Fibroblast of lung (primary cell): ENCODE data around the gene ATP2B2. TPM values are rescaled to one million over a fixed set of nuclear protein-coding genes. Genes with fewer than 3 reads are reported as not detected.

Source experiments
- DNase-seq, 2 donors: peaks; one replicate each; pipeline versions ENCODE4 v3.0.0 to v3.0.0-alpha.2; 2010; ENCODE audit warnings: low read depth in 2 of 2
- H2AFZ ChIP-seq: 2 replicates; pipeline ENCODE4 v1.5.1; 2012; ENCODE audit warnings: low read length, control low read depth, inconsistent platforms
- H3K27ac ChIP-seq: 2 replicates; pipeline ENCODE4 v1.5.1; 2011; ENCODE audit warnings: low read length, control low read depth; ENCODE audit not compliant: insufficient read depth
- H3K27me3 ChIP-seq: 2 replicates; pipeline ENCODE4 v1.5.1; 2011; ENCODE audit warnings: mild to moderate bottlenecking, low read length; ENCODE audit not compliant: control insufficient read depth, insufficient read depth
- H3K36me3 ChIP-seq: 2 replicates; pipeline ENCODE4 v1.5.1; 2011; ENCODE audit warnings: low read length; ENCODE audit not compliant: control insufficient read depth, insufficient read depth
- H3K4me1 ChIP-seq: 2 replicates; pipeline ENCODE4 v1.5.1; 2011; ENCODE audit warnings: low read length; ENCODE audit not compliant: control insufficient read depth, insufficient read depth; ENCODE audit errors: extremely low read depth
- H3K4me2 ChIP-seq: 2 replicates; pipeline ENCODE4 v1.5.1; 2011; ENCODE audit warnings: low read length, control low read depth; ENCODE audit not compliant: insufficient read depth; ENCODE audit errors: extremely low read depth
- H3K4me3 ChIP-seq, 4 experiments: fragments of 200-600 bp in 1 of 4; sonication (generic) in 1 of 4; replicated peaks in 1 of 4; 2 replicates each; pipeline ENCODE4 v1.5.1; 2011 to 2016; ENCODE audit warnings: low read length in 4 of 4, low read depth in 3 of 4, mild to moderate bottlenecking in 3 of 4, control low read depth in 2 of 4, inconsistent platforms in 1 of 4, mixed read lengths in 1 of 4; ENCODE audit not compliant: insufficient read depth in 1 of 4; ENCODE audit errors: control extremely low read depth in 1 of 4
- H3K79me2 ChIP-seq: 2 replicates; pipeline ENCODE4 v1.5.1; 2012; ENCODE audit warnings: mild to moderate bottlenecking, low read length, inconsistent platforms; ENCODE audit not compliant: control insufficient read depth, insufficient read depth
- H3K9ac ChIP-seq: 2 replicates; pipeline ENCODE4 v1.5.1; 2011; ENCODE audit warnings: mild to moderate bottlenecking, low read length, control low read depth; ENCODE audit not compliant: insufficient read depth
- H3K9me3 ChIP-seq: 2 replicates; pipeline ENCODE4 v1.5.1; 2012; ENCODE audit warnings: low read depth, low read length; ENCODE audit not compliant: control insufficient read depth, insufficient read depth
- H4K20me1 ChIP-seq: 2 replicates; pipeline ENCODE4 v1.5.1; 2011; ENCODE audit warnings: low read length; ENCODE audit not compliant: control insufficient read depth, insufficient read depth; ENCODE audit errors: extremely low read depth
- CTCF ChIP-seq, 2 donors: IDR thresholded peaks in 1 of 2; conservative IDR thresholded peaks in 1 of 2; 1 replicate in 1 of 2; 2 replicates in 1 of 2; pipeline ENCODE4 v1.5.1; 2011 to 2012; ENCODE audit warnings: low read length in 2 of 2, control low read depth in 1 of 2, inconsistent platforms in 1 of 2, low read depth in 1 of 2, mild to moderate bottlenecking in 1 of 2
- EZH2 ChIP-seq: IDR thresholded peaks from 2 replicates; pipeline ENCODE4 v1.5.1; 2012; ENCODE audit warnings: low read length, control low read depth, mild to moderate bottlenecking; ENCODE audit errors: missing control alignments
- polyA plus RNA-seq, 2 donors: library from polyadenylated mRNA; depleted of rRNA in 1 of 2; stranded (reverse) in 1 of 2; unstranded in 1 of 2; fragments of >200 nt; gene quantifications; 2 replicates each; pipeline ENCODE4 v1.2.1, GENCODE V29; 2011 to 2012; ENCODE audit warnings: missing spikeins in 1 of 2
- total RNA-seq: library from RNA; depleted of rRNA; stranded (reverse); fragments of >200 nt; gene quantifications from 2 replicates; pipeline ENCODE4 v1.2.1, GENCODE V29; 2014

The ATP2B2 gene
- total and polyA plus RNA-seq, 2 donors (not counting 1 experiment from before 2014, with no cell fraction given): not detected

DNA sequence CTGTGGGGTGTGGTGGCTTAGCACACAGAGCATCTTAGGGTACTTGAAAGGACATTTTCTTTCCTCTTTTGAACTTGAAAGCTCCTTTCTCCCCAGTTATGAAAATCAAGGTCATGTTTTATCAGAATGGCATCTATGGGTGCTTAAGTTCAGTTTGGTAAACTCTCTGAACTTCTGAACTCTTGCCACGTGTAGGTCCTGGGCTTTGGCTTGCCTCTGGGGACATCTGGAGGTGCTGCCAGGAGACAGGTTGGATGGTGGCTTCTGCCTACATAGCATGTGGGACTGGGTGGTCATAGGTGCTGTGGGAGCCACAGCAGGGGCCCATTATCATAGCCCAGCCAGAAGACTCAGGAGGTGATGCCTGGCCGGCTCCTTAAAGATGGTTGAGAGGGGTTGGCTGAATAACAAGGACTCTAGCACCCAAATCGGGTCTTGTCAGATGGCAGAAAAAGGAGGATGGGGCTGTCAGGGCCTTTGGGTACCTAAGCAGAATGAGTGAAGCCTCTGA lies 228.2 kb downstream of the ATP2B2 start:
- Histone ChIP-seq H3K4me1 (no peaks in the 10 kb centered on the region), H3K36me3 (peaks cover 12% of the 10 kb centered on the region), H3K27me3 (no peaks in the 10 kb centered on the region), H3K4me2 (no peak overlapping the region), H3K27ac (no peak overlapping the region), H2AFZ (no peak overlapping the region), H3K4me3 (no peak overlapping the region), H3K9ac (no peak overlapping the region), H3K9me3 (no peaks in the 10 kb centered on the region), H4K20me1 (no peaks in the 10 kb centered on the region), H3K79me2 (peaks cover 3% of the 10 kb centered on the region)
- no peak for DNase-seq
- no peak for TF ChIP-seq CTCF (conservative IDR thresholded peaks at IDR 0.05 in 1 of 2, IDR thresholded peaks at IDR 0.05 in 1 of 2; ENCODE audit: low read depth in 1 of 2, low read length in 2 of 2)
- no peak for TF ChIP-seq EZH2

DNA sequence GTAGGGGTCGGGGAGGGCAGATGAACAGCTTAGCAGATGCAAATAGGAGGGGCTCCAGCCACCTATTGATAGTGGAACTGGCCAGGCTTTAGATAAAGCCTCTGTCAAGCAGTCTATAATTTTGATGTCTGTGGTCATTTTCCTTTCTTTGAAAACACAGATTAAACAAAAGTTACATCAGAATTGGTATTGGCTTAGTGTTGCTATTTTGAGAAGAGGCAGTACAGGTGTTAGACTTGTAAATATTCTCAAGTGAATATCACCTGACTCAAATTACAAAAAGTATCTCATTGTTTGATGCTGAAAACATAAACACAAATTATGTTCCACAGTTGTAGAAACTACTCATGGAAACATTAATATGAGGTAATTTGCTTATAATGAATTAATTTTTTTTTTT lies 230.8 kb downstream of the ATP2B2 start:
- Histone ChIP-seq H3K79me2 (peaks cover 10% of the 10 kb centered on the region), H3K4me2 (no peak overlapping the region), H3K9ac (no peak overlapping the region), H3K27ac (no peak overlapping the region), H3K4me3 (no peak overlapping the region), H3K9me3 (no peaks in the 10 kb centered on the region), H3K4me1 (no peaks in the 10 kb centered on the region), H2AFZ (no peak overlapping the region), H3K36me3 (peaks cover 5% of the 10 kb centered on the region), H4K20me1 (no peaks in the 10 kb centered on the region), H3K27me3 (no peaks in the 10 kb centered on the region)
- TF ChIP-seq EZH2 (no peak), CTCF (conservative IDR thresholded peaks at IDR 0.05 in 1 of 2, IDR thresholded peaks at IDR 0.05 in 1 of 2; ENCODE audit: low read depth in 1 of 2, low read length in 2 of 2) (no peak)
- no peak for DNase-seq

Other genes with a start within 250 kb of the ATP2B2 start
- gene GHRL, start 212.6 kb downstream of the ATP2B2 start, total RNA-seq: not detected in 2 replicates
- 0.10 TPM in 1 of 2 replicates, not detected in the other for gene GHRL, start 212.6 kb downstream of the ATP2B2 start, polyA plus RNA-seq
- gene SEC13, start 184.5 kb downstream of the ATP2B2 start, total RNA-seq: 189 and 243 TPM in 2 replicates
- gene SEC13, start 184.5 kb downstream of the ATP2B2 start, polyA plus RNA-seq: 238 and 264 TPM in 2 replicates